Heart left ventricle (tissue), 16 donors: ENCODE measurements around the gene BMERB1. TPM values are rescaled to one million over a fixed set of nuclear protein-coding genes. Genes with fewer than 3 reads are reported as not detected.

Source experiments
- ATAC-seq, 4 donors: fragments of 200-7000 bp; cut with Tn5 transposase; one replicate each; pipeline ENCODE4 v1.9.1; 2020 to 2022; ENCODE audit warnings: moderate library complexity in 4 of 4, mild to moderate bottlenecking in 3 of 4, moderate number of reproducible peaks in 1 of 4
- DNase-seq, 5 donors: peaks; one replicate each; pipeline ENCODE4 v3.0.0-alpha.2; 2020
- H3K27ac ChIP-seq, 12 donors: fragments of 200-600 bp; sonication (generic) in 4 of 12; one replicate each; pipeline versions ENCODE4 v1.5.0 to v1.8.0; 2016 to 2022; ENCODE audit warnings: mild to moderate bottlenecking in 2 of 12
- H3K27me3 ChIP-seq, 9 donors: fragments of 200-600 bp; sonication (generic) in 2 of 9; one replicate each; pipeline versions ENCODE4 v1.5.1 to v1.8.0; 2016 to 2022; ENCODE audit warnings: mild to moderate bottlenecking in 3 of 9
- H3K36me3 ChIP-seq, 9 donors: fragments of 200-600 bp; sonication (generic) in 2 of 9; one replicate each; pipeline versions ENCODE4 v1.5.0 to v1.8.0; 2018 to 2022; ENCODE audit warnings: mild to moderate bottlenecking in 2 of 9
- H3K4me1 ChIP-seq, 12 donors: fragments of 200-600 bp; sonication (generic) in 4 of 12; one replicate each; pipeline versions ENCODE4 v1.5.0 to v1.8.0; 2016 to 2022; ENCODE audit warnings: mild to moderate bottlenecking in 3 of 12
- H3K4me3 ChIP-seq, 12 donors: fragments of 200-600 bp; sonication (generic) in 4 of 12; one replicate each; pipeline versions ENCODE4 v1.5.0 to v1.8.0; 2017 to 2022; ENCODE audit warnings: mild to moderate bottlenecking in 9 of 12, moderate library complexity in 4 of 12
- H3K9me3 ChIP-seq, 12 donors: fragments of 200-600 bp; sonication (generic) in 4 of 12; one replicate each; pipeline versions ENCODE4 v1.5.0 to v1.8.0; 2016 to 2022; ENCODE audit warnings: mild to moderate bottlenecking in 1 of 12
- CTCF ChIP-seq, 12 donors: fragments of 200-600 bp; sonication (generic) in 4 of 12; IDR thresholded peaks; one replicate each; pipeline versions ENCODE4 v1.5.0 to v1.8.0; 2018 to 2022; ENCODE audit warnings: antibody characterized with exemption in 12 of 12, mild to moderate bottlenecking in 5 of 12
- POLR2A ChIP-seq, 2 donors: fragments of 450-650 bp; IDR thresholded peaks; one replicate each; pipeline ENCODE4 v1.6.1; 2017; ENCODE audit warnings: antibody characterized with exemption in 2 of 2, mild to moderate bottlenecking in 2 of 2, moderate library complexity in 2 of 2
- WGBS, 4 donors: extraction: QIAGEN DNeasy Blood & Tissue Kit in 2 of 4; methylation state at CpG; one replicate each; pipeline versions ENCODE4 v1.1.5 to v1.1.7; 2013 to 2018; 5-methylcytosine and 5-hydroxymethylcytosine counted together
- intact Hi-C, 10 donors: fragments of 100-400 bp; cut with DNase I; formaldehyde crosslinking; loops; one replicate each; pipeline versions ENCODE4 v1.11.1 to v1.14.2; 2022
- polyA plus RNA-seq, 2 donors: library from polyadenylated mRNA; stranded (reverse); fragments of 200-250 nt; gene quantifications; one replicate each; pipeline ENCODE4 v1.2.3, GENCODE V29; 2013
- total RNA-seq, 9 donors: library from RNA; depleted of rRNA in 2 of 9; stranded (reverse); fragments of >200 nt in 2 of 9; fragmentation: NEBNext Ultra II Directional in 3 of 9; extraction: Animal tissue kit (Norgen Biotek cat#: 25700) in 3 of 9; gene quantifications; one replicate each; pipeline versions ENCODE4 v1.1.0 to v1.2.4, GENCODE V29; 2016 to 2023
- donor health status: ischemic (EF 13 %, LVEDD 7.1; RV severe dilation, severe dysfunction).
- donor health status: healthy with polysubstance abuse.
- donor health status: DM: no; HTN: yes; CAD: no.
- donor health status: DM: no; HTN: no; CAD: no.
- donor health status: ischemic (EF 25% LVEDD 6.9; RV normal size, moderate dysfunction).
- donor health status: ischemic (EF 25% LVEDD 5.7; RV mildly dilated, moderate dysfunction).
- donor health status: healthy.
- donor health status: DM: yes; HTN: yes; CAD: no.
- donor health status: ischemic (EF 35%, LVEDD 5.7; RV mildly dilated, moderate dysfunction).
- donor health status: nonischemic (EF 11% LVEDD 7.7; RV severe dilation, severe dysfunction).
- donor health status: DM: yes; HTN: yes; CAD: no.
- donor health status: PGD.
- donor health status: ischemic (EF 29% LVEDD 5.4; RV normal size, mild dysfunction).
- donor health status: nonischemic (EF 23%, LVEDD 6.1; RV moderate dilation, normal function).

BMERB1 gene
- total and polyA plus RNA-seq, 11 donors: 20.8 to 105 (median 70.5) TPM

DNA sequence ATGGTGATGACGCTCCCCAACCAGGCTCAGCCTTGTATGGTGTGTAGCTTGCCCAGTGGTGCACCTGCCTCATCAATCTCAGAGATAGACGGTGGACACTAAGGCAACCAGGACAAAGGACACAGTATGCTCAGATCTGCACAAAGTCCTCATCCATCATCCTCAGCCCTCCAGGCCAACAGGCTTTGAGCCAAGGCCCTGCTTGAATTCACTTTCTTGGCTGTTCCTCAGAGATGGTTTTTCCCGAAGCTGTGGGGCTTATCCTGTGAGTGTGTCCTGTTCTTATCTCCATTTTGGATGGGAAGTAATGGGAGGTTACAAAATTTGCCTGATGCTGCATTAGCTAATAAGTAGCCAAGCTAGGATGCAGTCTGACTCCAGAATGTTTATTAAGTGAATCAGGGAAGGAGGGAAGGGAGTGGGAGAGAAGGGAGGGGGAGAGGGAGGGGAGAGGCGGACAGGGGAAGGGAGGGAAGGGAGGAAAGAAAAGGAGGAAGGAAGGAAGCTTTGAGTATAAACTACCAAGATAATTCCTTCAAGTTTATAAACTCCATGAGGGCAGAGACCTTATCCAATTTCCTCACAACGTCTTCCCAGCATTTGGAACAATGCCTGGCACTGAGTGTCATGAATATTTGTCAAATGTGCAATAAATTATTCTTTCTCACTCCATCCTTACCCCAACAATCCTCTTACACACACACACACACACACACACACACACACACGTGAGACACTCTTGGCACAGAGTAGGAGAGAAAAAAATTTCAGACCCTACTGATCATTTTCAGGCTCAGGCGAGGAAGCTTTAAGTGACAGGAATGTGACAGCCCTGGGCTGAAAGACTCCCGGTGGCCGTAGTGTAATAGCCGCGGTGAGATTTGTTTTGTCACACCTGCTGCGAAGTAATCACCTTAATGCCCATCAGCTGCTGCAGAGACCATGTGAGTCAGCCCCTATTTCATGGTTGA, 84.3 kb downstream of the BMERB1 start:
- WGBS, 4 donors: 41 to 55% (median 47%) methylated on average over 12 of the region's 12 CpGs
- Histone ChIP-seq H3K27ac (peak overlapping the region in 3 of 12 donors; percentile 29 to 39 (median 31)), H3K4me3 (no peak overlapping the region), H3K9me3 (no peaks in the 10 kb centered on the region), H3K4me1 (peaks cover 0 to 43% (median 11%) of the 10 kb centered on the region in 12 donors), H3K27me3 (no peaks in the 10 kb centered on the region), H3K36me3 (peaks cover 0 to 7% (median 0%) of the 10 kb centered on the region in 9 donors)
- DNase-seq (peak in 4 of 5 donors; percentile 21 to 65 (median 32)), ATAC-seq (peak in 3 of 4 donors; percentile 58 to 75 (median 62))
- intact Hi-C loops: no loop called here
- no peak for TF ChIP-seq POLR2A (IDR thresholded peaks at IDR 0.05)
- TF ChIP-seq CTCF (IDR thresholded peaks at IDR 0.05): no peak

DNA sequence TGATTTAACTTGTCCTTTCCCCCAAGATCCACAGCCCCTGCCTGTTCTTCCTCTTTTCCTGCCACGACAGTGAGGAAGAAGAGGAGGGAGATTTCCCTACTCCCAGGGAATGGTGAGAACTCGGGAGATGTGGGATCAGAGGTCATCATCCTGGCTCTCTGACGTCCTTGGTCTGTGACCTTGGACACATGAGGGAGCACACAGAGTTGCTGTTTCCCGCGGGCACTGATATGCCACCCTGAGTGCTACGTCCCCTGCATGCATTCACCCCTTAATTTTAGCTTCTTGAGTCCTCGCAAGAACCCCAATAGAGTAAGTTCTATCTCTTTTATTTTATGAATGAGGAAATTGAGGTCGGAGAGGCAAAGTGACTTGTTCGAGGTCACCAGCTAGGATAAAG, 85.4 kb downstream of the BMERB1 start:
- peaks cover 0 to 7% (median 0%) of the 10 kb centered on the region in 9 donors for H3K36me3 ChIP-seq
- no peak overlapping the region for H3K27ac ChIP-seq
- ATAC-seq: no peak
- peaks cover 0 to 43% (median 11%) of the 10 kb centered on the region in 12 donors for H3K4me1 ChIP-seq
- H3K27me3 ChIP-seq: no peaks in the 10 kb centered on the region
- TF ChIP-seq CTCF (IDR thresholded peaks at IDR 0.05) (no peak), POLR2A (IDR thresholded peaks at IDR 0.05) (no peak)
- DNase-seq: no peak
- no peaks in the 10 kb centered on the region for H3K9me3 ChIP-seq
- 82 to 89% (median 88%) methylated on average over 9 of the region's 9 CpGs for WGBS, 4 donors
- no peak overlapping the region for H3K4me3 ChIP-seq
- intact Hi-C loops: no loop called here

- intact Hi-C loops: no loop called here
- Histone ChIP-seq H3K27ac (peak overlapping the region in 9 of 12 donors; percentile 0 to 55 (median 23)), H3K36me3 (peaks cover 0 to 7% (median 0%) of the 10 kb centered on the region in 9 donors), H3K4me3 (no peak overlapping the region), H3K9me3 (no peaks in the 10 kb centered on the region), H3K4me1 (peaks cover 0 to 43% (median 11%) of the 10 kb centered on the region in 12 donors), H3K27me3 (no peaks in the 10 kb centered on the region)
- peak in 2 of 4 donors; percentile 4 to 7 for ATAC-seq
- DNase-seq: no peak
- no peak for TF ChIP-seq POLR2A (IDR thresholded peaks at IDR 0.05)
- TF ChIP-seq CTCF (IDR thresholded peaks at IDR 0.05): no peak
Observed at GRCh38 chr16:15521390-15521757, 87.0 kb downstream of the BMERB1 start.

- no peak overlapping the region for H3K4me3 ChIP-seq
- no peaks in the 10 kb centered on the region for H3K9me3 ChIP-seq
- peak in 3 of 5 donors; percentile 20 to 31 (median 23) for DNase-seq
- 69 to 74% (median 70%) methylated on average over 10 of the region's 10 CpGs for WGBS, 4 donors
- H3K36me3 ChIP-seq: peaks cover 0 to 3% (median 0%) of the 10 kb centered on the region in 9 donors
- intact Hi-C loops: no loop called here
- H3K27me3 ChIP-seq: no peaks in the 10 kb centered on the region
- H3K27ac ChIP-seq: peak overlapping the region in 8 of 12 donors; percentile 0 to 55 (median 28)
- ATAC-seq: peak; percentile 22 to 56 (median 52)
- no peak for TF ChIP-seq CTCF (IDR thresholded peaks at IDR 0.05)
- no peak for TF ChIP-seq POLR2A (IDR thresholded peaks at IDR 0.05)
- H3K4me1 ChIP-seq: peaks cover 0 to 43% (median 11%) of the 10 kb centered on the region in 12 donors
Observed at GRCh38 chr16:15521758-15522509, 87.5 kb downstream of the BMERB1 start.
